Measurements from ENCODE around the gene EP300. TPM values are rescaled to one million over a fixed set of nuclear protein-coding genes. Genes with fewer than 3 reads are reported as not detected.
"Not testable (repeated sequence)": the region's sequence is repeated elsewhere in the genome, so short reads cannot be mapped to it uniquely, and the experiment has no call there.

EP300 gene
- polyA plus RNA-seq, 1 donor = 54.3 TPM

DNA sequence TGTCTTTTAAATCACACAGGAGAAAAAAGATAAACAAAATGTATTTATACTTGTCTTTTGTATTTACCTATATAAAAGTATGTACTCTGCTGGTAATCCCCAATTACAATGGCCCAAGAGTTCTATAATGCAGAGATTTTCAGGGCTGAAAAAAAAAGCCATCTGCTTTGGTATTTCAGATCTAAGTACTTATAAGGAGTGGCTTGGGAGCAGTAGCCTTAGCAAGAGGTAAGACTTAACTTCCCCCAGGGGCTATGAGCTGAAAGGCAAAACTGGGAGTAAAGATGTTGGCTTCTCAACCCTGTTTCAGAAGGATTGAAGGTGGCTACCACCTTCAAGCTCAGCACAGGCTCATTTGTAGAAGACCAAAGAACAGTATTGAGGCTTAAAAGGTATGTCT is 35.3 kb upstream of the EP300 start:
- H3K4me3 ChIP-seq (ENCODE audit: low read length) = no peak overlapping the region
- H3K36me3 ChIP-seq (ENCODE audit: control insufficient read depth, insufficient read depth, low read length) = no peaks in the 10 kb centered on the region
- no peak overlapping the region for H3K27ac ChIP-seq (ENCODE audit: low read length)
- no peaks in the 10 kb centered on the region for H3K9me3 ChIP-seq (ENCODE audit: control insufficient read depth, low read depth, low read length)
- peaks cover 11% of the 10 kb centered on the region for H3K4me1 ChIP-seq (ENCODE audit: control insufficient read depth, insufficient read depth, low read length)
- DNase-seq = no peak
- H3K27me3 ChIP-seq (ENCODE audit: control insufficient read depth, insufficient read depth, low read length) = no peaks in the 10 kb centered on the region

DNA sequence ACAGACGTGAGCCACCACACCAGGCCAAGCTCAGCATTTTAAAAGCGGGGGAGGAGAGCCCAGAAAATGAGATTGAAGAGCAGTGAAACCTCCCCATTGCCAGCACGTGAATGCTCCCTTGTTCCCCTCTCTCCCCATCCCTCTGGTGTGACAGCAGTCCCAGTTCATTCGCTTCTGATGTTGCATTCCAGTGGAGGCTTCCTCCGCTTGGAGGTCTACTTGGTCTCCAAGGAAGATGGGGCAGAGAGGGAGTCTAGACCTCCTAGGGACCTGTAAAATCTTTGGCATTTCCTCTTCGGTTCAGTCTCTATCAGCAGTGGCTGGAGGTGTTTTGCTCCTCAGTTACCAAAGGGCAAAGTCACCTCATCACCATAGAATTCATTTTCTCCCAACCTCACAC is 30.2 kb upstream of the EP300 start:
- Histone ChIP-seq H3K4me3 (ENCODE audit: low read length) (no peak overlapping the region), H3K27me3 (ENCODE audit: control insufficient read depth, insufficient read depth, low read length) (no peaks in the 10 kb centered on the region), H3K27ac (ENCODE audit: low read length) (no peak overlapping the region), H3K9me3 (ENCODE audit: control insufficient read depth, low read depth, low read length) (no peaks in the 10 kb centered on the region), H3K36me3 (ENCODE audit: control insufficient read depth, insufficient read depth, low read length) (no peaks in the 10 kb centered on the region), H3K4me1 (ENCODE audit: control insufficient read depth, insufficient read depth, low read length) (no peaks in the 10 kb centered on the region)
- no peak for DNase-seq
- WGBS (ENCODE audit: insufficient coverage, low lambda C conversion rate) = 83% methylated on average over 1 of the region's 6 CpGs

DNA sequence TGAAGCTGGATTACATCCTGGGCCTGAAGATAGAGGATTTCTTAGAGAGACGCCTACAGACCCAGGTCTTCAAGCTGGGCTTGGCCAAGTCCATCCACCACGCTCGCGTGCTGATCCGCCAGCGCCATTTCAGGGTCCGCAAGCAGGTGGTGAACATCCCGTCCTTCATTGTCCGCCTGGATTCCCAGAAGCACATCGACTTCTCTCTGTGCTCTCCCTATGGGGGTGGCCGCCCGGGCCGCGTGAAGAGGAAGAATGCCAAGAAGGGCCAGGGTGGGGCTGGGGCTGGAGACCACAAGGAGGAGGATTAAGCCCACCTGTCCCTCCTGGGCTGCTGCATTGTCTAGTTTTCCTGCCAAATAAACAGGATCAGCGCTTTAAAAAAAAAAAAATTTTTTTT is 28.1 kb upstream of the EP300 start:
- H3K27ac ChIP-seq (ENCODE audit: low read length) = not testable (repeated sequence)
- no CpG with 5 or more reads among the region's 15 CpGs for WGBS (ENCODE audit: insufficient coverage, low lambda C conversion rate)

DNA sequence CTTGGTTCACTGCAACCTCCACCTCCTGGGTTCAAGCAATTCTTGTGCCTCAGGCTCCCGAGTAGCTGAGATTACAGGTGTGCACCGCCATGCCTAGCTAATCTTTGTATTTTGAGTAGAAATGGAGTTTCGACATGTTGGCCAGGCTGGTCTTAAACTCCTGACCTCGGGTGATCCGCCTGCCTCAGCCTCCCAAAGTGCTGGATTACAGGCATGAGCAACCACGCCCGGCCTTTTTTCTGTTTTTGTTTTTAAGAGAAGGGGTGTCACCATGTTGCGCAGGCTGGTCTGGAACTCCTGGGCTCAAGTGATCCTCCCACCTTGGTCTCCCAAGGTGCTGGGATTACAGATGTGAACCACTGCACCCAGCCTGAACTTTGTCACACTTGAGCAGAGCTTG is 26.1 kb upstream of the EP300 start:
- DNase-seq; H3K4me3 ChIP-seq (ENCODE audit: low read length); H3K4me1 ChIP-seq (ENCODE audit: control insufficient read depth, insufficient read depth, low read length); H3K9me3 ChIP-seq (ENCODE audit: control insufficient read depth, low read depth, low read length); H3K27ac ChIP-seq (ENCODE audit: low read length); H3K27me3 ChIP-seq (ENCODE audit: control insufficient read depth, insufficient read depth, low read length); H3K36me3 ChIP-seq (ENCODE audit: control insufficient read depth, insufficient read depth, low read length): not testable (repeated sequence)
- no CpG with 5 or more reads among the region's 8 CpGs for WGBS (ENCODE audit: insufficient coverage, low lambda C conversion rate)

More for the DNA sequence above, 28.1 kb upstream of the EP300 start:
- not testable (repeated sequence) for H3K36me3 ChIP-seq (ENCODE audit: control insufficient read depth, insufficient read depth, low read length); H3K9me3 ChIP-seq (ENCODE audit: control insufficient read depth, low read depth, low read length); H3K4me3 ChIP-seq (ENCODE audit: low read length); DNase-seq; H3K4me1 ChIP-seq (ENCODE audit: control insufficient read depth, insufficient read depth, low read length); H3K27me3 ChIP-seq (ENCODE audit: control insufficient read depth, insufficient read depth, low read length)

DNA sequence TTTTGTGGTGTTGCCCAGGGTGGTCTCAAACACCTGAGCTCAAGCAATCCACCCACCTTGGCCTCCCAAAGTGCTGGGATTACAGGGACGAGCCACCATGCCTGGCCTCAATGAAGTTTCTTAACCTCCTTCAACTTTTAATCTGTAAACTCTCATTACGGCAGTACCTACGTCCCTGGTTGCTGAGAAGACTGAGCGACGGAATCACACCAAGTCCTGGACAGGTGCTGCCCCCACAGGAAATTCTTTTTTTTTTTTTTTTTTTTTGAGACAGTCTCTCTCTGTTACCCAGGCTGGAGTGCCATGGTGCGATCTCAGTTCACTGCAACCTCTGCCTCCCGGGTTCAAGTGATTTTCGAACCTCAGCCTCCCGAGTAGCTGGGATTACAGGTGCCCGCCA is 24.4 kb upstream of the EP300 start:
- not testable (repeated sequence) for H3K36me3 ChIP-seq (ENCODE audit: control insufficient read depth, insufficient read depth, low read length); H3K4me3 ChIP-seq (ENCODE audit: low read length); H3K27me3 ChIP-seq (ENCODE audit: control insufficient read depth, insufficient read depth, low read length); H3K9me3 ChIP-seq (ENCODE audit: control insufficient read depth, low read depth, low read length); DNase-seq; H3K27ac ChIP-seq (ENCODE audit: low read length); H3K4me1 ChIP-seq (ENCODE audit: control insufficient read depth, insufficient read depth, low read length)
- WGBS (ENCODE audit: insufficient coverage, low lambda C conversion rate) = 80% methylated on average over 1 of the region's 10 CpGs

DNA sequence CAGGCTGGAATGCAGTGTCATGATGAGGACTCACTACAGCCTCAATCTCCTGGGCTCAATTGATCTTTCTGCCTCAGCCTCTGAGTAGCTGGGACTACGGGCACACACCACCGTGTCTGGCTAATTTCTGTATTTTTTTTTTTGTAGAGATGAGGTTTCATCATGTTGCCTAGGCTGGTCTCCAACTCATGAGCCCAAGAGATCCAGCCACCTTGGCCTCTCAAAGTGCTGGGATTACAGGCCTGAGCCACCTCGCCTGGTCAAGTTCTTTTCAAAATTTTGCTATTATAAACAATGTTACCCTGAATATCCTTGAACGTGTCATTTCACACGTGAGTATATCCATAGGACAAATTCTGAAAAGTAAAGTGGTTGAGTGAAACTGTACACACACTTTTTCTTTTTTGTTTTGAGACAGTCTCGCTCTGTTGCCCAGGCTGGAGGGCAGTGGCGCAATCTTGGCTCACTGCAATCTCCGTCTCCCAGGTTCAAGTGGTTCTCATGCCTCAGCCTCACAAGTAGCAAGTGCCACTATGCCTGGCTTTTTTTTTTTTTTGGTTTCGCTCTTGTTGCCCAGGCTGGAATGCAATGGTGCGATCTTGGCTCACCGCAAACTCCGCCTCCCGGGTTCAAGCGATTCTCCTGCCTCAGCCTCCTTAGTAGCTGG is 21.6 kb upstream of the EP300 start:
- Histone ChIP-seq H3K4me3 (ENCODE audit: low read length) (no peak overlapping the region), H3K36me3 (ENCODE audit: control insufficient read depth, insufficient read depth, low read length) (no peaks in the 10 kb centered on the region), H3K27ac (ENCODE audit: low read length) (no peak overlapping the region), H3K9me3 (ENCODE audit: control insufficient read depth, low read depth, low read length) (no peaks in the 10 kb centered on the region), H3K27me3 (ENCODE audit: control insufficient read depth, insufficient read depth, low read length) (no peaks in the 10 kb centered on the region), H3K4me1 (ENCODE audit: control insufficient read depth, insufficient read depth, low read length) (no peaks in the 10 kb centered on the region)
- 100% methylated on average over 2 of the region's 14 CpGs for WGBS (ENCODE audit: insufficient coverage, low lambda C conversion rate)
- DNase-seq = no peak

DNA sequence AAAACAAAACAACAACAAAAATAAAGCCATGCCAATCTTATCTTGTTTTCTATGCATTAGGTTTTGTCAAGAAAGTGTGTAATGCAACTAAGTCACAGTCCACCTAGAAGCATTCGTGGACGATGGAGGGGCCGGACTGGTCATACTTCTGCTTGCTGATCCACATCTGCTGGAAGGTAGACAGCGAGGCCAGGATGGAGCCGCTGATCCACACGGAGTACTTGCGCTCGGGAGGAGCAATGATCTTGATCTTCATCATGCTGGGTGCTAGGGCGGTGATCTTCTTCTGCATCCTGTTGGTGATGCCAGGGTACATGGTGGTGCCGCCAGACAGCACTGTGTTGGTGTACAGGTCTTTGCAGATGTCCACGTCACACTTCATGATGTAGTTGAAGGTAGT is 18.3 kb upstream of the EP300 start:
- no peak overlapping the region for H3K4me3 ChIP-seq (ENCODE audit: low read length)
- H3K36me3 ChIP-seq (ENCODE audit: control insufficient read depth, insufficient read depth, low read length) = no peaks in the 10 kb centered on the region
- no peak overlapping the region for H3K27ac ChIP-seq (ENCODE audit: low read length)
- no CpG with 5 or more reads among the region's 11 CpGs for WGBS (ENCODE audit: insufficient coverage, low lambda C conversion rate)
- H3K27me3 ChIP-seq (ENCODE audit: control insufficient read depth, insufficient read depth, low read length) = no peaks in the 10 kb centered on the region
- no peaks in the 10 kb centered on the region for H3K9me3 ChIP-seq (ENCODE audit: control insufficient read depth, low read depth, low read length)
- H3K4me1 ChIP-seq (ENCODE audit: control insufficient read depth, insufficient read depth, low read length) = no peaks in the 10 kb centered on the region
- no peak for DNase-seq

DNA sequence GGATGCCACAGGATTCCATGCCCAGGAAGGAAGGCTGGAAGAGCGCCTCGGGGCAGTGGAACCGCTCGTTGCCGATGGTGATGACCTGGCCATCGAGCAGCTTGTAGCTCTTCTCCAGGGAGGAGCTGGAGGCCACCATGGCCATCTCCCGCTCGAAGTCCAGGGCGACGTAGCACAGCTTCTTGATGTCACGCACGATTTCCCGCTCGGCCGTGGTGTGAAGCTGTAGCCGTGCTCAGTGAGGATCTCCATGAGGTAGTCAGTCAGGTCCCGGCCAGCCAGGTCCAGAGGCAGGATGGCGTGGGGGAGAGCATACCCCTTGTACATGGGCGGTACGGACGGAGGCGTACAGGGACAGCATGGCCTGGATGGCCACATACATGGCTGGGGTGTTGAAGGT is 17.9 kb upstream of the EP300 start:
- H3K4me3 ChIP-seq (ENCODE audit: low read length) = no peak overlapping the region
- no peak for DNase-seq
- no peaks in the 10 kb centered on the region for H3K27me3 ChIP-seq (ENCODE audit: control insufficient read depth, insufficient read depth, low read length)
- H3K9me3 ChIP-seq (ENCODE audit: control insufficient read depth, low read depth, low read length) = no peaks in the 10 kb centered on the region
- no CpG with 5 or more reads among the region's 22 CpGs for WGBS (ENCODE audit: insufficient coverage, low lambda C conversion rate)
- H3K27ac ChIP-seq (ENCODE audit: low read length) = no peak overlapping the region
- H3K4me1 ChIP-seq (ENCODE audit: control insufficient read depth, insufficient read depth, low read length) = no peaks in the 10 kb centered on the region
- no peaks in the 10 kb centered on the region for H3K36me3 ChIP-seq (ENCODE audit: control insufficient read depth, insufficient read depth, low read length)

DNA sequence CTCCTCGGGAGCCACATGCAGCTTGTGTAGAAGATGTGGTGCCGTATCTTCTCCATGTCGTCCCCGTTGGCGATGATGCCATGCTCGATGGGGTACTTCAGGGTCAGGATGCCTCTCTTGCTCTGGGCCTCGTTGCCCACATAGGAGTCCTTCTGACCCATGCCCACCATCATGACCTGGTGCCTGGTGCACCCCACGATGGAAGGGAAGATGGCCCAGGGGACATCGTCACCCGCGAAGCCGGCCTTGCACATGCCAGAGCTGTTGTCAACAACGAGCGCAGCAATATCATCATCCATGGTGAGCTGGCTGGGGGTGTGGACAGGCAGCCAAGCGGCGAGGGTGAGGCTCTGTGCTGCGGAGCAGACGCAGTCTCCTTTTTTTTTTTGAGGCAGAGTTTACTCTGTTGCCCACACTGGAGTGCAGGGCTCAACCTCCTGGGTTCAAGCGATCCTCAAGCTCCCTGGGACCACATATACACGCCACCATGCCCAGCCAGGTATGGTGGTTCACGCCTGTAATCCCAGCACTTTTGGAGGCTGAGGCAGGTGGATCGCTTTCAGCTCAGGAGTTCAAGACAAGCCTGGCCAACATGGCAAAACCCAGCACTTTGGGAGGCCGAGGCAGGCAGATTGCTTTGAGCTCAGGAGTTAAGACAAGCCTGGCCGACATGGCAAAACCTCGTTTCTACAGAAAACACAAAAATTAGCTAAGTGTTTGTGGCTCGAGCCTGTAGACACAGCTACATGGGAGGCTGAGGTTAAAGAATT is 17.3 kb upstream of the EP300 start:
- H3K9me3 ChIP-seq (ENCODE audit: control insufficient read depth, low read depth, low read length) = no peaks in the 10 kb centered on the region
- no peak overlapping the region for H3K27ac ChIP-seq (ENCODE audit: low read length)
- H3K36me3 ChIP-seq (ENCODE audit: control insufficient read depth, insufficient read depth, low read length) = no peaks in the 10 kb centered on the region
- no peaks in the 10 kb centered on the region for H3K4me1 ChIP-seq (ENCODE audit: control insufficient read depth, insufficient read depth, low read length)
- no CpG with 5 or more reads among the region's 26 CpGs for WGBS (ENCODE audit: insufficient coverage, low lambda C conversion rate)
- H3K27me3 ChIP-seq (ENCODE audit: control insufficient read depth, insufficient read depth, low read length) = no peaks in the 10 kb centered on the region
- no peak for DNase-seq
- no peak overlapping the region for H3K4me3 ChIP-seq (ENCODE audit: low read length)

DNA sequence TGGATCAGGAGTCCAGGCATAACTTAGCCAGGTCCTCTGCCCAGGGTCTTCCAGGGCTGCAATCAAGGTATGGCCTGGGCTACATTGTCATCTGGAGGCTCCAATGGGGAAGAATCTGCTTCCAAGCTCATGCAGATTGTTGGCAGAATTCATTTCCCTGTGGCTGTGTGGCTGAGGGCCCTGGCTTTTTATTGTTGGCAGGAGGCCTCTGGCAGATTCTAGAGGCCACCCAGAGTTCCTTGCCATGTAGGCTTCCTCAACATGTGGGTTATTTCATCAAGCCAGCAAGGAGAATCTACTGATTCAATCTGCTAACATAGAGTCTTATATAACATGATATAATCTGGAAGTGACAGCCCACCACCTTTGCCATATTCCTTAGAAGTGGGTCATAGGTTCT is 16.4 kb upstream of the EP300 start:
- H3K9me3 ChIP-seq (ENCODE audit: control insufficient read depth, low read depth, low read length) = no peaks in the 10 kb centered on the region
- H3K27ac ChIP-seq (ENCODE audit: low read length) = no peak overlapping the region
- DNase-seq = no peak
- no peak overlapping the region for H3K4me3 ChIP-seq (ENCODE audit: low read length)
- no peaks in the 10 kb centered on the region for H3K27me3 ChIP-seq (ENCODE audit: control insufficient read depth, insufficient read depth, low read length)
- no peaks in the 10 kb centered on the region for H3K36me3 ChIP-seq (ENCODE audit: control insufficient read depth, insufficient read depth, low read length)
- no peaks in the 10 kb centered on the region for H3K4me1 ChIP-seq (ENCODE audit: control insufficient read depth, insufficient read depth, low read length)

DNA sequence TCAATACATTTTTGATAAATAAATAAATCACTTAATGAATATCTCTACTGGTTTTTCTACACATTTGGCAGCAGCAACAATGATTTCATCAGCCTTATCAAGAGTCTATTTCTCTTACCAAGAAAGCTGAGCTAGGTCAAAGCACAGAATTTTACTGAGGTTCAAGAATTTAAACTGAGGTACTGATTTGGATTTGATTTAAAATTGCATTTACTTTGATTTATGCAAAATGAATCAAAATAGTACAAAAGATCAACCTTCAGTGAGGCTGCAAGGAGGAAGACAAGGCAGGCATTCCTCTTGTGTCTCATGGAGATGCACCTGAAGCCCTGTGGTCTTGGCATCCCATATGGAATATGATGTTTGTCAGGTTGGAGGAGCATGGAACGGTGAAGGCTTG is 15.5 kb upstream of the EP300 start:
- H3K36me3 ChIP-seq (ENCODE audit: control insufficient read depth, insufficient read depth, low read length) = no peaks in the 10 kb centered on the region
- no peak overlapping the region for H3K4me3 ChIP-seq (ENCODE audit: low read length)
- no peaks in the 10 kb centered on the region for H3K27me3 ChIP-seq (ENCODE audit: control insufficient read depth, insufficient read depth, low read length)
- WGBS (ENCODE audit: insufficient coverage, low lambda C conversion rate) = no CpG with 5 or more reads among the region's 1 CpG
- H3K9me3 ChIP-seq (ENCODE audit: control insufficient read depth, low read depth, low read length) = no peaks in the 10 kb centered on the region
- no peak overlapping the region for H3K27ac ChIP-seq (ENCODE audit: low read length)
- no peak for DNase-seq
- H3K4me1 ChIP-seq (ENCODE audit: control insufficient read depth, insufficient read depth, low read length) = no peaks in the 10 kb centered on the region

All from large intestine (tissue), 3 donors.